ENCODE results near the gene ACTN4.

DNA sequence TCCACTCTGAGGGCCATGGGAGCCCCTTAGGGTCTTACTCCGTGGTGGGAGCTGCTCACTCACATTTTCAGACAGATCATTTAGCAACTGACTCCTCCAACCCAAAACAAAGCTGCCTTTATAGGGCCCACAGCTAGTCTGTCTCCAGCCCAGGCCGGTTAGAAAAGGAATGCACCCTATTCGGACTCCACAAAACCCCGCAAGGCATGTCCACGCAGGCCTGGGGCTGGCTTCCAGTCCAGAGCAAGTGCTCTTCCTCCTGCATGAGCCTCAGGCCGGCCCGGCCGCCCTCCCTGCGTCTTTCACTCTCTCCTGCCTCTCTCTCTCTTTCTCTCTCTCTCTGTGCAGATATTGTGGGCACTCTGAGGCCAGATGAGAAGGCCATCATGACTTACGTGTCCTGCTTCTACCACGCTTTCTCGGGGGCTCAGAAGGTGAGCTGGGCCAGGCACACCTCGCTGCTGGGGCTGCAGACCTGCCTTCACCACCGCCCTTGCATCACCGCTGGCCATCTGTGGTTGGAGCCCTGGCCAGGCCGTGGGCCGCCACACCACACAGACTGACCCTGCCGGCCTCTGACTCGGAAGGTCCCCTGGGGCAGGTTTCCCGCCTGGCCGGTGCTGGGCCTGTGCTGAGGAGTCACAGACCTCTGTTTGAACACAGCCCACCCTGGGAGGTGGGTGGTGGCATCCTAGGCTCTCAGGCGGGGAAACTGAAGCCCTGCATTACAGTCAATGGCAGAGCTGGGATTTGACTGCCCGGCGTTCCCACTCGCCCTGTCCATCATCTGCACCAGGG is 63.7 kb downstream of the ACTN4 start:
- TF ChIP-seq POLR2AphosphoS5 (IDR thresholded peaks at IDR 0.05; ENCODE audit: borderline replicate concordance, low read depth, low read length) (no peak), EZH2 (IDR thresholded peaks at IDR 0.05) (no peak), FOXP2 (optimal IDR thresholded peaks at IDR 0.05; ENCODE audit: control extremely low read depth, extremely low read length, insufficient read depth) (no peak)

All from SK-N-MC (cell line).